ENCODE results near the gene OGFR. TPM values are rescaled to one million over a fixed set of nuclear protein-coding genes. Genes with fewer than 3 reads are reported as not detected.

Gene OGFR
- total RNA-seq, 1 experiment from 2014 or later, result 46.1 TPM

DNA sequence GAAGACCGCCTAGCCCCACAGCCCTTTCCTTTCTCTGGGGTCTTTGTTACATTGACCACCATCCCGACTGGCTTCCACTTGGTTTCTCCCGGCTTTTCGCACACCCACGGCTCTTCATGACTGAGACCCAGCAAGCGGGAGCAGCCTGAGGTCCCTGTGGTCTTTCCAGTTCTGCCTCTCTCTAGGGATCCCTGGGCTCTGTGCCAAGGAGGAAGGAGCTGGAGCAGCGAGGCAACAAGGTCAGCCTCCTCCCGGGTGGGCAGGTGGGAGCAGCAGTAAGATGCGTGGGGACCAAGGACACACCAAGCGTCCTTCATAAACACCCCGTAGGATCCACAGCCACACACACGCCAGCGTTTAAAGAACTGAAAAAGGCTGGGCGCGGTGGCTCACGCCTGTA is 37.9 kb upstream of the OGFR start:
- no peak for TF ChIP-seq EZH2 (IDR thresholded peaks at IDR 0.05; ENCODE audit: borderline replicate concordance, low read depth, low read length, poor library complexity, severe bottlenecking)
- TF ChIP-seq, protein P1, sequence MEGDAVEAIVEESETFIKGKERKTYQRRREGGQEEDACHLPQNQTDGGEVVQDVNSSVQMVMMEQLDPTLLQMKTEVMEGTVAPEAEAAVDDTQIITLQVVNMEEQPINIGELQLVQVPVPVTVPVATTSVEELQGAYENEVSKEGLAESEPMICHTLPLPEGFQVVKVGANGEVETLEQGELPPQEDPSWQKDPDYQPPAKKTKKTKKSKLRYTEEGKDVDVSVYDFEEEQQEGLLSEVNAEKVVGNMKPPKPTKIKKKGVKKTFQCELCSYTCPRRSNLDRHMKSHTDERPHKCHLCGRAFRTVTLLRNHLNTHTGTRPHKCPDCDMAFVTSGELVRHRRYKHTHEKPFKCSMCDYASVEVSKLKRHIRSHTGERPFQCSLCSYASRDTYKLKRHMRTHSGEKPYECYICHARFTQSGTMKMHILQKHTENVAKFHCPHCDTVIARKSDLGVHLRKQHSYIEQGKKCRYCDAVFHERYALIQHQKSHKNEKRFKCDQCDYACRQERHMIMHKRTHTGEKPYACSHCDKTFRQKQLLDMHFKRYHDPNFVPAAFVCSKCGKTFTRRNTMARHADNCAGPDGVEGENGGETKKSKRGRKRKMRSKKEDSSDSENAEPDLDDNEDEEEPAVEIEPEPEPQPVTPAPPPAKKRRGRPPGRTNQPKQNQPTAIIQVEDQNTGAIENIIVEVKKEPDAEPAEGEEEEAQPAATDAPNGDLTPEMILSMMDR (conservative IDR thresholded peaks at IDR 0.05; ENCODE audit: low read depth, low read length), result no peak
- ChIA-PET POLR2A (ENCODE audit: low non-redundant PET) (no interaction called here), CTCF (interaction anchor here (0.7 kb wide), 1 partner anchor 23 kb away, joined by 5 read pairs; no protein-coding TSS in a partner anchor)
- Histone ChIP-seq H3K9me3 (ENCODE audit: low read depth, low read length, poor library complexity, severe bottlenecking) (no peaks in the 10 kb centered on the region), H3K4me3 (ENCODE audit: low read depth, low read length, poor library complexity, severe bottlenecking) (no peak overlapping the region), H3K27ac (ENCODE audit: low read depth, low read length, poor library complexity, severe bottlenecking) (peak overlapping the region; percentile 33), H3K4me1 (ENCODE audit: insufficient read depth, low read length, poor library complexity, severe bottlenecking) (peaks cover 54% of the 10 kb centered on the region), H3K36me3 (ENCODE audit: insufficient read depth, low read length, poor library complexity, severe bottlenecking) (peaks cover 12% of the 10 kb centered on the region), H3K27me3 (replicated peaks; ENCODE audit: insufficient read depth, low read depth, low read length, poor library complexity) (no peaks in the 10 kb centered on the region)
- peak; percentile 56 for DNase-seq (ENCODE audit: low spot score)
- no TSS peak for BruUV-seq (replicated peaks)
- intact Hi-C loops (cut with micrococcal nuclease; ENCODE audit: unreplicated experiment), result no loop called here

DNA sequence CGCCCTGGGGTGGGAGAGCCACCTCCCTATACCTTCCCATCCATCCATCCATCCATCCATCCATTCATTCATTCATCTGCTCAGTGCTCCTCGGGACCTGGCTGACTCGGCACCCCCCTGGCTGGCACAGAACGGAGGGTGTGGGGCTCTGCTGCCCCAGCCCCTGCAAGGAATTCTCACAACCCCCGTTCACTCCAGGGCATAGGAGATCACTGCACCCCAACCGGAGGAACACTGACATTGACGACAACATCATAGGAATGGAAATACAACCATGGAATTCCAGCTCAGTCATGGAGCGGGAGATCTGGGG is 36.4 kb upstream of the OGFR start:
- no TSS peak for BruUV-seq (replicated peaks)

DNA sequence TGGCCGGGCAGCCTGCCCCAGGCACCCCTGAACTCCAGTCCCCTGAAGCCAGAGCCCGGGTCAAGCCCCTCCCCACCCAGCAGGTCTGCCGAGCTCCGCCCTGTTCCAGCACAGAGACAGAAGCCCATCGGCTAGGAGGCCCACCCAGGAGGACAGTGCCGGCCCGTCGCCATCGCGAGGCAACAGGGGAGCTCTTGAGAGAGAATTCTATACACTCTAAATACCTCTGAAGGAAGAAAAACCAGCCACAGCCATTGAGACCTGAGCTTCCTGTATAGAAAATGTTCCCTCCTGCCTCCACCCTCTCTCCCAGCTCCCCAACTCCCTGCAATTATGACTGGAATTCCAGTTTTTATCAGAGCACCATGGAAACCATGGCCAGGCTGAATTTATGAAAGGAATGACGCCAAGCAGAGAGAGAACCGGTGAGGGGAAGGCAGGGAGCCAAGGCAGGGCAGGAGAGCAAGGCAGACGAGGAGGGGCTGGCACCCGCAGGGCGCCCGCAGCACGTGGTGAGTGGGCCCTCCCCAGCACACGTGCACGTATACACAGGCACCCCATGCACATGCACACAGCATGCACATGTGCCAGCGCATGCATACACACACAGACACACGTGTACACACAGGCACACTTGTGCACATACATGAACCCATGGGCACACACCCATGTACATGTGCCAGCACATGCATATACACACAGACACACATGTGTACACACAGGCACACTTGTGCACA is 35.9 kb upstream of the OGFR start:
- TF ChIP-seq, protein P1 (conservative IDR thresholded peaks at IDR 0.05; ENCODE audit: low read depth, low read length), result no peak
- no peak for TF ChIP-seq EZH2 (IDR thresholded peaks at IDR 0.05; ENCODE audit: borderline replicate concordance, low read depth, low read length, poor library complexity, severe bottlenecking)
- H3K36me3 ChIP-seq (ENCODE audit: insufficient read depth, low read length, poor library complexity, severe bottlenecking), result peaks cover 3% of the 10 kb centered on the region
- intact Hi-C loops (cut with micrococcal nuclease; ENCODE audit: unreplicated experiment), result no loop called here
- peak; percentile 63 for DNase-seq (ENCODE audit: low spot score)
- POLR2A ChIA-PET (ENCODE audit: low non-redundant PET), result no interaction called here
- H3K27ac ChIP-seq (ENCODE audit: low read depth, low read length, poor library complexity, severe bottlenecking), result peak overlapping the region; percentile 95
- no peaks in the 10 kb centered on the region for H3K27me3 ChIP-seq (replicated peaks; ENCODE audit: insufficient read depth, low read depth, low read length, poor library complexity)
- H3K9me3 ChIP-seq (ENCODE audit: low read depth, low read length, poor library complexity, severe bottlenecking), result no peaks in the 10 kb centered on the region
- peak overlapping the region; percentile 76 for H3K4me3 ChIP-seq (ENCODE audit: low read depth, low read length, poor library complexity, severe bottlenecking)
- no TSS peak for BruUV-seq (replicated peaks)
- CTCF ChIA-PET, result interaction anchor here (0.5 to 0.7 kb wide), 2 partner anchors 22 to 57 kb away, joined by 3 to 5 read pairs; no protein-coding TSS in a partner anchor
- peaks cover 61% of the 10 kb centered on the region for H3K4me1 ChIP-seq (ENCODE audit: insufficient read depth, low read length, poor library complexity, severe bottlenecking)

More for the DNA sequence above, 36.4 kb upstream of the OGFR start:
- Histone ChIP-seq H3K27me3 (replicated peaks; ENCODE audit: insufficient read depth, low read depth, low read length, poor library complexity) (no peaks in the 10 kb centered on the region), H3K36me3 (ENCODE audit: insufficient read depth, low read length, poor library complexity, severe bottlenecking) (peaks cover 8% of the 10 kb centered on the region), H3K4me3 (ENCODE audit: low read depth, low read length, poor library complexity, severe bottlenecking) (peak overlapping the region; percentile 76), H3K4me1 (ENCODE audit: insufficient read depth, low read length, poor library complexity, severe bottlenecking) (peaks cover 56% of the 10 kb centered on the region), H3K9me3 (ENCODE audit: low read depth, low read length, poor library complexity, severe bottlenecking) (no peaks in the 10 kb centered on the region), H3K27ac (ENCODE audit: low read depth, low read length, poor library complexity, severe bottlenecking) (peak overlapping the region; percentile 95)
- intact Hi-C loops (cut with micrococcal nuclease; ENCODE audit: unreplicated experiment), result no loop called here
- TF ChIP-seq EZH2 (IDR thresholded peaks at IDR 0.05; ENCODE audit: borderline replicate concordance, low read depth, low read length, poor library complexity, severe bottlenecking), result no peak
- TF ChIP-seq, protein P1 (conservative IDR thresholded peaks at IDR 0.05; ENCODE audit: low read depth, low read length), result no peak
- ChIA-PET POLR2A (ENCODE audit: low non-redundant PET) (no interaction called here), CTCF (interaction anchor here (0.7 kb wide), 1 partner anchor 23 kb away, joined by 3 read pairs; no protein-coding TSS in a partner anchor)
- no peak for DNase-seq (ENCODE audit: low spot score)
